IMR-90 (cell line): ENCODE measurements around the gene PODNL1. TPM values are rescaled to one million over a fixed set of nuclear protein-coding genes. Genes with fewer than 3 reads are reported as not detected.

Experiments
- CTCF ChIP-seq: conservative IDR thresholded peaks from 2 replicates; pipeline ENCODE4 v1.5.1; 2012; ENCODE audit warnings: mild to moderate bottlenecking, low read depth, low read length, improper control_type of control experiment
- polyA plus RNA-seq, 3 experiments: library from polyadenylated mRNA; depleted of rRNA; stranded (reverse); fragments of >200 nt; gene quantifications; 2 replicates each; pipeline ENCODE4 v1.2.3, GENCODE V29; 2012; ENCODE audit warnings: low replicate concordance in 1 of 3
- total RNA-seq: library from RNA; depleted of rRNA; stranded (reverse); fragments of >200 nt; gene quantifications from 2 replicates; pipeline ENCODE4 v1.2.3, GENCODE V29; 2012

The PODNL1 gene
- total and polyA plus RNA-seq, 2 of the 4 experiments (the other 2 are of a cell fraction): under 0.01 to 2.4 TPM

DNA sequence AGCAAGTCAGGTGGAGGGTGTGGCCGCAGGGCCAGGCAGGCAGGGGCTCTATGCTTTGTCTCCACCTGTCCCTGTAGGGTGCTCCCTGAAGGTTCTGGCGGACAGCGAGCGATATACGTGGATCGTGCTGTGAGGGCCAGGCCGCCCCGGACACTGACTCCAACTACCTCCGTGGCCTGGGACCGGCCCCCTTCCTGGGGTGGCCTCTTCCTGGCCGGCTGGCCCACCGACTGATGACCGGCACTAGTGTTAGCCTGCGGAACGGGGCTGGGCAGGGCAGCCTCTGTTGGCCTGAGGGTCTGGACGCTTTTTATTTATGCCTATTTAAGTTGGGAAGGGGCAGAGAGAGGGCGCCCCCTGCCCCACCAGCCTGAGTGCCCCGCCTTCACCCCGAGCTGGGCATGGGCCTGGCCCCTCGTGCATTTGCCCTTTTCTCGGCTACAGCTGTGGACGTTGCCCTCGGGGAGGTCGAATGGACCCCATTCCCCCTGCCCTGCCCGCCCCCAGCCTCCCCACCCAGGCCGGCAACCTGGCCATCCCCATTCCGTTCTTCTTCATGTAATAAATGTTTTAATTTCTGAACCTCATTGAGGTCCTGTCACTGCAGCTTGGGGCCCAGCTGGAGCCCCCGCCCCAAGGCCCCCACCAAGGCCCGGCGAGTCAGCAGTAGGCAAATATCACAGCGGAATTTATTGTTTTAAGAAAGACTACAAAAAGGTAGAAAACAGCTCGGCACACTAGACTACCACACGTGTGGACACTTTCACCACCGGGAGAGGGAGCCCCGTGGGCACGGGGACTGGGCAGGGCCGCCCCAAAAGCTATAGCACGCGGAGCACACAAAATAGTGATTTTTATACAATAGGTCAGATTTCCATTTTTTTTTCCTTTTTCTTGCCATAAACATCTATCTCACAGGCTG, 22.9 kb upstream of the PODNL1 start (continued):
- TF ChIP-seq CTCF: no peak
